ENCODE data around the gene PET100. TPM values are rescaled to one million over a fixed set of nuclear protein-coding genes. Genes with fewer than 3 reads are reported as not detected.

Gene PET100
- total and polyA plus RNA-seq, 2 experiments from 2014 or later, result 29.4 to 296 TPM

- DNase-seq (ENCODE audit: low spot score), result no peak
- H3K27me3 ChIP-seq, result no peaks in the 10 kb centered on the region
- H3K9me3 ChIP-seq (ENCODE audit: low read depth), result no peaks in the 10 kb centered on the region
- 88% methylated on average over 16 of the region's 16 CpGs for WGBS (ENCODE audit: low lambda C conversion rate, missing lambda C conversion rate)
- no peak for TF ChIP-seq EZH2phosphoT487 (IDR thresholded peaks at IDR 0.05; ENCODE audit: low read depth, severe bottlenecking, unreplicated experiment)
- TF ChIP-seq CTCF (IDR thresholded peaks at IDR 0.05; ENCODE audit: poor library complexity), result no peak
- TF ChIP-seq EZH2 (IDR thresholded peaks at IDR 0.05; ENCODE audit: borderline replicate concordance), result no peak
- H3K4me3 ChIP-seq, result no peak overlapping the region
- H3K79me2 ChIP-seq, result peaks cover 15% of the 10 kb centered on the region
- H3K4me1 ChIP-seq (ENCODE audit: insufficient read depth), result peaks cover 4% of the 10 kb centered on the region
- H4K20me1 ChIP-seq (ENCODE audit: insufficient read depth, poor library complexity, severe bottlenecking), result no peaks in the 10 kb centered on the region
- no peak overlapping the region for H3K27ac ChIP-seq
- H3K36me3 ChIP-seq (replicated peaks; ENCODE audit: insufficient read depth, low read depth), result no peaks in the 10 kb centered on the region
- H2AFZ ChIP-seq, result peak overlapping the region; percentile 82
- peak overlapping the region; percentile 80 for H3K4me2 ChIP-seq
- no peaks in the 10 kb centered on the region for H3K9me2 ChIP-seq (replicated peaks; ENCODE audit: insufficient read depth)
Measured at GRCh38 chr19:7636317-7636690, 6.7 kb downstream of the PET100 start.

GRCh38 chr19:7636691-7637373 lies 7.2 kb downstream of the PET100 start, which contains the start of gene STXBP2:
Gene STXBP2 (plus strand): TSS chr19:7637110. CDS start chr19:7637150, 40 bp downstream.
- Histone ChIP-seq H3K27ac (peak within 1 kb of the TSS; percentile 98), H3K4me2 (peak within 1 kb of the TSS; percentile 80), H3K4me1 (ENCODE audit: insufficient read depth) (peaks cover 4% of the 10 kb centered on the region), H3K79me2 (peaks cover 15% of the 10 kb centered on the region), H3K4me3 (peak within 1 kb of the TSS; percentile 75), H3K9me2 (replicated peaks; ENCODE audit: insufficient read depth) (no peaks in the 10 kb centered on the region), H3K27me3 (no peaks in the 10 kb centered on the region), H3K36me3 (replicated peaks; ENCODE audit: insufficient read depth, low read depth) (no peaks in the 10 kb centered on the region), H4K20me1 (ENCODE audit: insufficient read depth, poor library complexity, severe bottlenecking) (no peaks in the 10 kb centered on the region), H2AFZ (peak within 1 kb of the TSS; percentile 82), H3K9me3 (ENCODE audit: low read depth) (no peaks in the 10 kb centered on the region)
- no peak for TF ChIP-seq EZH2phosphoT487 (IDR thresholded peaks at IDR 0.05; ENCODE audit: low read depth, severe bottlenecking, unreplicated experiment)
- DNase-seq (ENCODE audit: low spot score), result peak; percentile 94
- WGBS (ENCODE audit: low lambda C conversion rate, missing lambda C conversion rate), result 25% methylated on average over 26 of the region's 61 CpGs

GRCh38 chr19:7637374-7638256 lies 8.0 kb downstream of the PET100 start:
- peak overlapping the region; percentile 80 for H3K4me2 ChIP-seq
- TF ChIP-seq EZH2phosphoT487 (IDR thresholded peaks at IDR 0.05; ENCODE audit: low read depth, severe bottlenecking, unreplicated experiment) (no peak), EZH2 (IDR thresholded peaks at IDR 0.05; ENCODE audit: borderline replicate concordance) (no peak), CTCF (IDR thresholded peaks at IDR 0.05; ENCODE audit: poor library complexity) (no peak)
- peak overlapping the region; percentile 78 for H2AFZ ChIP-seq
- no peaks in the 10 kb centered on the region for H3K27me3 ChIP-seq
- H3K36me3 ChIP-seq (replicated peaks; ENCODE audit: insufficient read depth, low read depth), result no peaks in the 10 kb centered on the region
- H3K9me2 ChIP-seq (replicated peaks; ENCODE audit: insufficient read depth), result no peaks in the 10 kb centered on the region
- peak overlapping the region; percentile 75 for H3K4me3 ChIP-seq
- WGBS (ENCODE audit: low lambda C conversion rate, missing lambda C conversion rate), result 39% methylated on average over 27 of the region's 30 CpGs
- peaks cover 4% of the 10 kb centered on the region for H3K4me1 ChIP-seq (ENCODE audit: insufficient read depth)
- H3K27ac ChIP-seq, result peak overlapping the region; percentile 98
- H3K79me2 ChIP-seq, result peaks cover 15% of the 10 kb centered on the region
- peak; percentile 76 for DNase-seq (ENCODE audit: low spot score)
- no peaks in the 10 kb centered on the region for H3K9me3 ChIP-seq (ENCODE audit: low read depth)
- H4K20me1 ChIP-seq (ENCODE audit: insufficient read depth, poor library complexity, severe bottlenecking), result no peaks in the 10 kb centered on the region
